Thymus (tissue), 11 donors: ENCODE measurements around the gene CNPPD1. TPM values are rescaled to one million over a fixed set of nuclear protein-coding genes. Genes with fewer than 3 reads are reported as not detected.

Source experiments
- DNase-seq, 9 donors: peaks; one replicate each; pipeline ENCODE4 v3.0.0-alpha.2; 2013; ENCODE audit warnings: low spot score in 9 of 9, low read depth in 6 of 9, missing footprints in 1 of 9
- H3K27ac ChIP-seq, 2 donors: one replicate each; pipeline ENCODE4 v1.5.1; 2013; ENCODE audit warnings: control low read depth in 1 of 2, low read depth in 1 of 2, low read length in 1 of 2, mild to moderate bottlenecking in 1 of 2, moderate library complexity in 1 of 2
- H3K27me3 ChIP-seq, 2 donors: one replicate each; pipeline ENCODE4 v1.5.1; 2013; ENCODE audit warnings: low read length in 1 of 2; ENCODE audit not compliant: control insufficient read depth in 2 of 2, insufficient read depth in 1 of 2
- H3K36me3 ChIP-seq, 2 donors: one replicate each; pipeline ENCODE4 v1.5.1; 2013; ENCODE audit warnings: low read length in 1 of 2, mild to moderate bottlenecking in 1 of 2, moderate library complexity in 1 of 2; ENCODE audit not compliant: control insufficient read depth in 2 of 2, insufficient read depth in 2 of 2
- H3K4me1 ChIP-seq, 2 donors: one replicate each; pipeline ENCODE4 v1.5.1; 2013; ENCODE audit warnings: low read length in 2 of 2; ENCODE audit not compliant: control insufficient read depth in 2 of 2, insufficient read depth in 2 of 2
- H3K4me3 ChIP-seq, 2 donors: one replicate each; pipeline ENCODE4 v1.5.1; 2013; ENCODE audit warnings: low read length in 2 of 2, control low read depth in 1 of 2, mild to moderate bottlenecking in 1 of 2
- H3K9me3 ChIP-seq, 2 donors: one replicate each; pipeline ENCODE4 v1.5.1; 2013; ENCODE audit warnings: low read length in 1 of 2, mild to moderate bottlenecking in 1 of 2; ENCODE audit not compliant: control insufficient read depth in 2 of 2, insufficient read depth in 1 of 2
- WGBS: extraction: QIAGEN DNeasy Blood & Tissue Kit; methylation state at CpG from one replicate; pipeline ENCODE4 v1.1.7; 2013; 5-methylcytosine and 5-hydroxymethylcytosine counted together
- polyA plus RNA-seq: library from polyadenylated mRNA; stranded (reverse); fragments of 200-250 nt; gene quantifications from one replicate; pipeline ENCODE4 v1.2.3, GENCODE V29; 2013
- total RNA-seq: library from RNA; stranded (reverse); fragments of 120-200 nt; gene quantifications from one replicate; pipeline ENCODE4 v1.2.4, GENCODE V29; 2013
- donor health status: healthy.

The CNPPD1 gene
- total and polyA plus RNA-seq, 2 donors = 33.3 to 46.9 TPM

- no peak for DNase-seq
- Histone ChIP-seq H3K27ac (no peak overlapping the region), H3K9me3 (no peaks in the 10 kb centered on the region), H3K4me1 (no peaks in the 10 kb centered on the region), H3K27me3 (no peaks in the 10 kb centered on the region), H3K36me3 (no peaks in the 10 kb centered on the region), H3K4me3 (no peak overlapping the region)
- 96% methylated on average over 16 of the region's 16 CpGs for WGBS
These were observed 47.1 kb downstream of the CNPPD1 start for GRCh38 chr2:219129589-219129988.

DNA sequence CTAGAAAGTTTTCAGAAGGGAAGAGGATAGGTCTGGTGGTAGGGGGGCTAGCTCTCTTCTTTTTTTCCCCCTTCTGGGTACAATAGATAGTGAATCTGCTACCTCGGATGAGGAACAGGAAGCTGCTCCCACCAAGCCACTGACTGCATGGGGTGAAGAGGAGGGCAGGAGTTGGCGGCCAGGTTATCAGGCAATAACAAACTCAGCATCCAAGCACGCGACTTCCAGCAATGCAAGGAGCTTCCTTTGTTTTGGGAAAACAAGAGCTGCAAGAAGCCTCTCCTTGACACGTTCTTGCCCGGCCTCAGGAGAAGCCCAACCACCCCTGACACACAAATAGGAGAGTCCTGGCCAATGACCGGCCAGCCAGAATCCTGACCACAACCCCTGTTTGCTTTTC is 48.3 kb downstream of the CNPPD1 start:
- Histone ChIP-seq H3K4me1 (no peaks in the 10 kb centered on the region), H3K36me3 (no peaks in the 10 kb centered on the region), H3K4me3 (no peak overlapping the region), H3K27ac (no peak overlapping the region), H3K9me3 (no peaks in the 10 kb centered on the region), H3K27me3 (no peaks in the 10 kb centered on the region)
- DNase-seq = no peak
- WGBS = 71% methylated on average over 7 of the region's 7 CpGs

DNA sequence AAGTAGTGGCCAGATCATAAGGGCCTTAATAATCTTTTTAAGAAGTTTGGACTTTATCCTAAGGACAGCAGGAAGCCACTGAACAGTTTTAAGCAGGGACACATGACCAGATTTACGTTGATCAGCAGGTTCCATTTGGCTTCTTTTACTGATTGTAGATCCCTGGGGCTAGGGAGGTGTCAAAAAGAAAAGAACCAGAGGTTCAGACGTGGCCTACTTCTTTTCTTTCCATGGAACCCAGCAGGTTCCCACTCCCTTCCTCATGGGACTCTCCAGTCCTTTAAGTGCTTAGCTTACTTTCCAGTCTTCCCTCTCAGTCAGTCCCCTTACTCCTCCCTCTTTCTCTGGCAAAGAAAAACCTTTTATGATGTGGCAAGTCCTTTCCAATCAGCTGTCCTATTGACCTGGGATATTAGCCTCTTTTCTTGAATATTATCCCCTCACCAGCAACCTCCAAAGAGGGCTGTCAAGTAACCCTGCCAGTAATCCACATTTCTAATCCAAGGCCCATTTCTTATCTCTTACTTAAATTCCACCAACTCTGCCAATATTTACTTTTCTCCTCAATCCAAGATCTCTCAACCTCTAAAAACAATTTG is 49.6 kb downstream of the CNPPD1 start:
- Histone ChIP-seq H3K9me3 (no peaks in the 10 kb centered on the region), H3K4me1 (no peaks in the 10 kb centered on the region), H3K36me3 (no peaks in the 10 kb centered on the region), H3K4me3 (no peak overlapping the region), H3K27me3 (no peaks in the 10 kb centered on the region), H3K27ac (no peak overlapping the region)
- 97% methylated on average over 2 of the region's 2 CpGs for WGBS
- DNase-seq = no peak

DNA sequence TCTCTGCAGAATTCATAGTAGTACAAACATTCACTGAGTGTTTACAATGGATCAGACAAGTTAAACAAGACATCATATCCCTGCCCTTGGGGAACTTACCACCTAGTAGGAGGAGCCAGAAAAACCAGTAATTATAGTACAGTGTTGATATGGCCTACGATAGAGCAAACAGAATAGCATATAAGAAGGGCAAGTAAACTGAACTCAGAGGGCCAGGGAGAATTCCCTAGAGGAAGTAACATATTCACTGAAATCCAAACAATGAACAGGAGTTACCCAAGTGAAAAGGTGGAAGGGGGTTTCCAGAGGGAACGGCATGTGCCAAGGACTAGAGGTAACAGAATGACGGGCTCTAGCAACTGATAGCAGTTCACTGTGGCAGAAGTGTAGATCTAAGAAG is 50.2 kb downstream of the CNPPD1 start:
- WGBS = 96% methylated on average over 3 of the region's 3 CpGs
- no peaks in the 10 kb centered on the region for H3K9me3 ChIP-seq
- no peaks in the 10 kb centered on the region for H3K4me1 ChIP-seq
- H3K36me3 ChIP-seq = no peaks in the 10 kb centered on the region
- no peak overlapping the region for H3K4me3 ChIP-seq
- DNase-seq = no peak
- H3K27ac ChIP-seq = no peak overlapping the region
- H3K27me3 ChIP-seq = no peaks in the 10 kb centered on the region

GRCh38 chr2:219125886-219126270 is 50.8 kb downstream of the CNPPD1 start:
- DNase-seq = no peak
- Histone ChIP-seq H3K9me3 (no peaks in the 10 kb centered on the region), H3K4me3 (no peak overlapping the region), H3K4me1 (no peaks in the 10 kb centered on the region), H3K27ac (no peak overlapping the region), H3K27me3 (no peaks in the 10 kb centered on the region), H3K36me3 (no peaks in the 10 kb centered on the region)
- WGBS = 93% methylated on average over 1 of the region's 1 CpG

DNA sequence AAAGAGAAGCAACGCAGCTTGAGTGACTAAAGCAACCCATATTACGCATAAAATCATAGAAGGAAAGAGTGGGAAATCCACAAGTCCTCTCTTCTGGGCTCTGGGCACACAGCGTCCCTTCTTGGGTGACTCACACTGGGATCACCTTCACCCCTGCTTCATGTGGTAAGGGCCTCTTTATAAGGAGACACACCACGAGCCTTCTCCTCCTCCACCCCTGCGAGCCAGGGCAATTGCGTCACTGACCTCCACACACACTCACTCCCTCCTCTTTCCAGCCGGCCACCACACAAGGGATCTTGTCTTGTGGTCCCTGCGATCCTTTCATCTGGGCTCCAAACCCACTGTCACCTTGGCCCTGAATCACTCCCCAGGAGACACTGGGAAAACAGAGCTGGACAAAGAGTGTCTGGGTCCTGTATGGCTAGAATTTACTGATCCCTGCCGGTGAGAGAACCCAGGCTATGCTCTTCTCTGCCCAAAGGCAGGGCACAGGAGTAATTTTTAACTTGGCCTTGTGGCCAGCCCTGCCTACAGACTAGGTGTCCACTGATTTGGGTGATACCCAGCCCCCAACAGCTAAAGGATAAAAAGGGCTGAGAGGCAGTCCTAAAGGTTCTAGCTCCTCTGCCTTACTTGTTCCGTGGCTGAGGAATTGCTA is 51.4 kb downstream of the CNPPD1 start:
- H3K9me3 ChIP-seq = no peaks in the 10 kb centered on the region
- H3K27ac ChIP-seq = no peak overlapping the region
- WGBS = 97% methylated on average over 10 of the region's 10 CpGs
- no peaks in the 10 kb centered on the region for H3K4me1 ChIP-seq
- no peaks in the 10 kb centered on the region for H3K27me3 ChIP-seq
- DNase-seq = no peak
- H3K36me3 ChIP-seq = no peaks in the 10 kb centered on the region
- no peak overlapping the region for H3K4me3 ChIP-seq

GRCh38 chr2:219124381-219125110 is 52.2 kb downstream of the CNPPD1 start:
- no peak overlapping the region for H3K4me3 ChIP-seq
- no peaks in the 10 kb centered on the region for H3K9me3 ChIP-seq
- no peaks in the 10 kb centered on the region for H3K36me3 ChIP-seq
- WGBS = 70% methylated on average over 4 of the region's 4 CpGs
- no peaks in the 10 kb centered on the region for H3K27me3 ChIP-seq
- no peak for DNase-seq
- H3K4me1 ChIP-seq = no peaks in the 10 kb centered on the region
- no peak overlapping the region for H3K27ac ChIP-seq

DNA sequence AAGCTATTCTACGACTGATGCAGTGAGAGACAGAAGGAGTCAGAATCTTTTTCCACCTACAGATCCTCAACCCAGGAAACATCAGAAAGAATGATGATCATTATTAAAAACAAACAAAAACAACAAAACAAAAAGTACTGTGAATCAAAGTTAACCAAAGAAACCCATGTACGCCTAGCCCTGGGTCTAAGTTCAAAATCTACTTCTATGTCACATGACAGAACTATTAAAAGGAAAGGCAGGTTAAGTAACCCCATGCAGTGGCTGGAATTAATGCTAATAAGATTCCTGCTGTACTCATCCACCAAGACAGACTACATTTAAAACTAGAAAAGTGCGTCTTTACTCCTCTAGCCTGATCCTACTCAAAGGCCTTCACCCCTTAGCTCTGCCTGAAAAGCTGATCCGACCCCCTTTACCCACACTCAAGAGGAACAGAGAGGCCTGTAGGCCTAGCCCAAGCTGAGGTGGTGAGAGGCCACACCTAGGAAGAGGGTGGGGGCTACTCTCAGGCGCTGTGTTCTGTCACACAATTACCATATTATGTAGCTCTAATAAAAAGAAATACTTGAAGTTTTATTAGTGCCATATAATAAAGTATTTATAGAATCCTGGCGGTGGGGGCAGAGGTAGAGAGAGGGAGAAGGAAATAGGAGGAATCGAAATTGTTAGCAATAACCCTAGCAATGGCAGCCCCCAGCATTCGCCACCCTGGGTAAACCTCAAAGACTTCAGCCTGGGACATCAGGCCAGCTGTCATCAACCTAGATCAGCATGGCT is 53.2 kb downstream of the CNPPD1 start:
- WGBS = 95% methylated on average over 8 of the region's 8 CpGs
- no peaks in the 10 kb centered on the region for H3K9me3 ChIP-seq
- H3K4me1 ChIP-seq = no peaks in the 10 kb centered on the region
- no peak overlapping the region for H3K27ac ChIP-seq
- no peaks in the 10 kb centered on the region for H3K27me3 ChIP-seq
- no peak for DNase-seq
- no peaks in the 10 kb centered on the region for H3K36me3 ChIP-seq
- no peak overlapping the region for H3K4me3 ChIP-seq
